H1 (cell line): ENCODE results near the gene NIPAL3. TPM values are rescaled to one million over a fixed set of nuclear protein-coding genes. Genes with fewer than 3 reads are reported as not detected.

Experiments
- CTCF ChIA-PET: fragments of 300-600 bp; sonication (Branson Sonifier 250); formaldehyde crosslinking; loops from one replicate; lab custom pipeline; 2021; ENCODE audit not compliant: partially characterized antibody; lab: Charles Lee
- POLR2A ChIA-PET: fragments of 300-600 bp; sonication (Branson Sonifier 250); formaldehyde crosslinking; loops from one replicate; lab custom pipeline; 2021; ENCODE audit warnings: inconsistent platforms; ENCODE audit not compliant: partially characterized antibody; lab: Charles Lee
- DNase-seq, 2 experiments: peaks; one replicate each; pipeline versions ENCODE4 v3.0.0 to v3.0.0-alpha.2; 2010 to 2022; ENCODE audit warnings: low spot score in 2 of 2, low read depth in 1 of 2, mixed read lengths in 1 of 2
- FAIRE-seq: peaks from 2 replicates; lab custom pipeline; 2011; peaks lifted over from hg19 to GRCh38; lab: Jason Lieb, UNC
- H2AFZ ChIP-seq: 2 replicates; pipeline ENCODE4 v1.8.1; 2012; ENCODE audit warnings: low read length, inconsistent platforms
- H2AK5ac ChIP-seq: 2 replicates; pipeline ENCODE4 v1.6.1; 2013; ENCODE audit warnings: low read depth, low read length
- H2BK120ac ChIP-seq: replicated peaks from 2 replicates; pipeline ENCODE3; 2013; ENCODE audit warnings: low read depth, low read length, inconsistent platforms
- H2BK12ac ChIP-seq: 2 replicates; pipeline ENCODE4 v1.6.1; 2013; ENCODE audit warnings: low read depth, low read length
- H2BK15ac ChIP-seq: 2 replicates; pipeline ENCODE4 v1.6.1; 2013; ENCODE audit warnings: low read length
- H2BK20ac ChIP-seq: 2 replicates; pipeline ENCODE4 v1.6.1; 2013; ENCODE audit warnings: low read length
- H2BK5ac ChIP-seq: 2 replicates; pipeline ENCODE4 v1.6.1; 2013; ENCODE audit warnings: low read depth, low read length
- H3K14ac ChIP-seq: 2 replicates; pipeline ENCODE4 v1.6.1; 2013; ENCODE audit warnings: inconsistent platforms; ENCODE audit not compliant: insufficient read length
- H3K18ac ChIP-seq: 2 replicates; pipeline ENCODE4 v1.6.1; 2013; ENCODE audit warnings: low read length; ENCODE audit errors: extremely low read depth
- H3K23ac ChIP-seq: 2 replicates; pipeline ENCODE4 v1.6.1; 2013; ENCODE audit warnings: inconsistent platforms; ENCODE audit not compliant: insufficient read length
- H3K23me2 ChIP-seq: 2 replicates; pipeline ENCODE4 v1.6.1; 2013; ENCODE audit warnings: low read depth, low read length
- H3K27ac ChIP-seq: 2 replicates; pipeline ENCODE4 v1.6.1; 2011; ENCODE audit warnings: low read depth, low read length, inconsistent platforms
- H3K27me3 ChIP-seq, 4 experiments: replicated peaks in 1 of 4; 1 replicate in 1 of 4; 2 replicates in 3 of 4; pipeline versions ENCODE4 v1.6.1 to v1.8.1; 2011 to 2013; ENCODE audit warnings: low read length in 3 of 4, mild to moderate bottlenecking in 3 of 4, inconsistent platforms in 2 of 4, mixed read lengths in 2 of 4, moderate library complexity in 1 of 4; ENCODE audit not compliant: control insufficient read depth in 3 of 4, insufficient read depth in 3 of 4; ENCODE audit errors: extremely low read depth in 1 of 4
- H3K36me3 ChIP-seq, 4 experiments: 2 replicates each; pipeline versions ENCODE4 v1.6.1 to v1.8.1; 2011 to 2013; ENCODE audit warnings: mild to moderate bottlenecking in 4 of 4, low read length in 3 of 4, moderate library complexity in 2 of 4, control low read depth in 1 of 4, inconsistent platforms in 1 of 4; ENCODE audit not compliant: insufficient read depth in 4 of 4, control insufficient read depth in 2 of 4
- H3K4ac ChIP-seq: replicated peaks from 2 replicates; pipeline ENCODE3; 2013; ENCODE audit warnings: low read length, low read depth, mixed read lengths, inconsistent platforms; ENCODE audit not compliant: insufficient read length
- H3K4me1 ChIP-seq, 4 experiments: replicated peaks in 1 of 4; 1 replicate in 1 of 4; 2 replicates in 3 of 4; pipeline versions ENCODE4 v1.6.1 to v1.8.1; 2011 to 2013; ENCODE audit warnings: low read length in 3 of 4, inconsistent platforms in 2 of 4, mixed read lengths in 1 of 4; ENCODE audit not compliant: insufficient read depth in 4 of 4, control insufficient read depth in 3 of 4
- H3K4me2 ChIP-seq, 2 experiments: 2 replicates each; pipeline versions ENCODE4 v1.6.1 to v1.8.1; 2011 to 2013; ENCODE audit warnings: low read depth in 2 of 2, low read length in 2 of 2, control low read depth in 1 of 2, inconsistent platforms in 1 of 2, mild to moderate bottlenecking in 1 of 2; ENCODE audit not compliant: insufficient read depth in 1 of 2
- H3K4me3 ChIP-seq, 4 experiments: fragments of 200-600, 300-600 bp in 1 of 4; sonication (generic), shearing (Covaris generic), sonication (Bioruptor Twin) in 1 of 4; 2 replicates each; pipeline versions ENCODE4 v1.5.1 to v1.8.1; 2011 to 2016; ENCODE audit warnings: low read length in 4 of 4, low read depth in 3 of 4, control low read depth in 2 of 4, inconsistent platforms in 2 of 4, mild to moderate bottlenecking in 2 of 4, mixed read lengths in 1 of 4, moderate library complexity in 1 of 4; ENCODE audit not compliant: insufficient read depth in 2 of 4; ENCODE audit errors: extremely low read depth in 1 of 4
- H3K56ac ChIP-seq: replicated peaks from 2 replicates; pipeline ENCODE3; 2013; ENCODE audit warnings: low read depth, mild to moderate bottlenecking, mixed read lengths, low read length, inconsistent platforms; ENCODE audit not compliant: insufficient read length
- H3K79me1 ChIP-seq: 2 replicates; pipeline ENCODE4 v1.6.1; 2013; ENCODE audit warnings: low read depth, low read length, control low read depth
- H3K79me2 ChIP-seq, 2 experiments: 2 replicates each; pipeline versions ENCODE4 v1.6.1 to v1.8.1; 2012 to 2013; ENCODE audit warnings: low read length in 2 of 2, mild to moderate bottlenecking in 2 of 2, inconsistent platforms in 1 of 2; ENCODE audit not compliant: insufficient read depth in 2 of 2, control insufficient read depth in 1 of 2
- H3K9ac ChIP-seq, 4 experiments: replicated peaks in 1 of 4; 1 replicate in 1 of 4; 2 replicates in 3 of 4; pipeline versions ENCODE4 v1.6.1 to v1.8.1; 2011 to 2013; ENCODE audit warnings: low read depth in 3 of 4, low read length in 3 of 4, control low read depth in 2 of 4, mild to moderate bottlenecking in 2 of 4, moderate library complexity in 2 of 4, inconsistent platforms in 1 of 4; ENCODE audit errors: extremely low read depth in 1 of 4
- H3K9me3 ChIP-seq, 2 experiments: 2 replicates each; pipeline versions ENCODE4 v1.6.1 to v1.8.1; 2012 to 2013; ENCODE audit warnings: mild to moderate bottlenecking in 2 of 2, moderate library complexity in 2 of 2, control low read depth in 1 of 2, inconsistent platforms in 1 of 2, low read depth in 1 of 2, low read length in 1 of 2, mixed read lengths in 1 of 2; ENCODE audit not compliant: insufficient read depth in 2 of 2
- H4K20me1 ChIP-seq, 2 experiments: replicated peaks in 1 of 2; 2 replicates each; pipeline versions ENCODE3 to v1.8.1; 2011 to 2013; ENCODE audit warnings: inconsistent platforms in 2 of 2, low read length in 2 of 2, mild to moderate bottlenecking in 1 of 2; ENCODE audit not compliant: insufficient read depth in 2 of 2, control insufficient read depth in 1 of 2
- H4K5ac ChIP-seq: 2 replicates; pipeline ENCODE4 v1.6.1; 2013; ENCODE audit warnings: low read length, low read depth, mixed read lengths, inconsistent platforms; ENCODE audit not compliant: insufficient read length
- H4K8ac ChIP-seq: 2 replicates; pipeline ENCODE4 v1.8.0; 2013; ENCODE audit warnings: mild to moderate bottlenecking, moderate library complexity, low read length, inconsistent platforms; ENCODE audit not compliant: insufficient read depth; ENCODE audit errors: extremely low read depth
- H4K91ac ChIP-seq: replicated peaks from 2 replicates; pipeline ENCODE3; 2013; ENCODE audit warnings: low read length, mixed read lengths, inconsistent platforms; ENCODE audit not compliant: insufficient read length
- BACH1 ChIP-seq: IDR thresholded peaks from 2 replicates; pipeline ENCODE4 v1.6.1; 2012; ENCODE audit warnings: low read length, improper control_type of control experiment
- BCL11A ChIP-seq, 2 experiments: IDR thresholded peaks; one replicate each; pipeline ENCODE4 v1.6.1; 2011; ENCODE audit warnings: low read depth in 2 of 2, low read length in 2 of 2, mild to moderate bottlenecking in 2 of 2
- EP300 ChIP-seq, 2 experiments: IDR thresholded peaks; 1 replicate in 1 of 2; 2 replicates in 1 of 2; pipeline ENCODE4 v1.6.1; 2011 to 2012; ENCODE audit warnings: low read depth in 2 of 2, low read length in 2 of 2, mild to moderate bottlenecking in 2 of 2, borderline replicate concordance in 1 of 2, inconsistent platforms in 1 of 2, moderate library complexity in 1 of 2
- FOSL1 ChIP-seq: IDR thresholded peaks from 2 replicates; pipeline ENCODE4 v1.6.1; 2011; ENCODE audit warnings: mild to moderate bottlenecking, low read depth, low read length, moderate library complexity; ENCODE audit not compliant: insufficient read depth
- HDAC6 ChIP-seq: IDR thresholded peaks from one replicate; pipeline ENCODE4 v1.7.1; 2012; ENCODE audit warnings: low read depth, mild to moderate bottlenecking, inconsistent platforms, low read length, moderate library complexity
- KDM1A ChIP-seq: fragments of 200-600, 300-600 bp; sonication (generic); IDR thresholded peaks from 2 replicates; pipeline ENCODE4 v1.7.1; 2016; ENCODE audit warnings: mild to moderate bottlenecking, low read length, borderline replicate concordance
- POU5F1 ChIP-seq: IDR thresholded peaks from 2 replicates; pipeline ENCODE4 v1.6.1; 2011; ENCODE audit warnings: low read depth, mild to moderate bottlenecking, low read length, moderate library complexity
- RAD21 ChIP-seq, 2 experiments: IDR thresholded peaks in 1 of 2; conservative IDR thresholded peaks in 1 of 2; 2 replicates each; pipeline ENCODE4 v1.6.1; 2011; ENCODE audit warnings: low read depth in 2 of 2, low read length in 2 of 2, improper control_type of control experiment in 1 of 2, inconsistent platforms in 1 of 2, mild to moderate bottlenecking in 1 of 2, moderate library complexity in 1 of 2
- RNF2 ChIP-seq: fragments of 200-900, 300-1000 bp; sonication (generic); IDR thresholded peaks from 2 replicates; pipeline ENCODE4 v1.7.1; 2016; ENCODE audit warnings: borderline replicate concordance, low read depth, mild to moderate bottlenecking, antibody characterized with exemption, low read length; ENCODE audit not compliant: poor library complexity, severe bottlenecking; ENCODE audit errors: missing control alignments
- SIN3A ChIP-seq, 2 experiments: IDR thresholded peaks in 1 of 2; conservative IDR thresholded peaks in 1 of 2; 2 replicates each; pipeline ENCODE4 v1.6.1; 2011 to 2012; ENCODE audit warnings: low read length in 2 of 2, improper control_type of control experiment in 1 of 2, low read depth in 1 of 2, mild to moderate bottlenecking in 1 of 2
- SIX5 ChIP-seq: IDR thresholded peaks from 2 replicates; pipeline ENCODE4 v1.6.1; 2011; ENCODE audit warnings: mild to moderate bottlenecking, low read depth, low read length
- SP2 ChIP-seq: IDR thresholded peaks from 2 replicates; pipeline ENCODE4 v1.6.1; 2012; ENCODE audit warnings: mild to moderate bottlenecking, low read length, inconsistent platforms
- TCF12 ChIP-seq: IDR thresholded peaks from 2 replicates; pipeline ENCODE4 v1.6.1; 2011; ENCODE audit warnings: low read depth, mild to moderate bottlenecking, low read length
- WGBS, 2 experiments: shearing (Covaris generic) in 1 of 2; methylation state at CpG; one replicate each; pipeline versions ENCODE4 v1.1.6 to v1.1.7; 2013 to 2015; ENCODE audit warnings: low lambda C conversion rate in 2 of 2, mixed read lengths in 2 of 2, inconsistent platforms in 1 of 2, low coverage in 1 of 2, missing lambda C conversion rate in 1 of 2; ENCODE audit not compliant: insufficient replicate concordance in 2 of 2, insufficient coverage in 1 of 2, insufficient read length in 1 of 2; ENCODE audit errors: extremely low coverage in 1 of 2, missing lambda C conversion rate in 1 of 2; 5-methylcytosine and 5-hydroxymethylcytosine counted together
- polyA plus RNA-seq, 7 experiments: library from polyadenylated mRNA; depleted of rRNA in 3 of 7; stranded (reverse) in 5 of 7; unstranded in 2 of 7; fragments of >200 nt in 5 of 7; fragments of 200-250 nt in 2 of 7; gene quantifications; 1 replicate in 5 of 7; 2 replicates in 1 of 7; 4 replicates in 1 of 7; pipeline versions ENCODE4 v1.2.1 to v1.2.3, GENCODE V29; 2011 to 2013; ENCODE audit warnings: missing spikeins in 2 of 7, mixed read lengths in 2 of 7
- total RNA-seq: library from RNA; stranded (reverse); fragmentation: NEBNext Ultra II Directional; extraction: Animal tissue kit (Norgen Biotek cat#: 25700); gene quantifications from 2 replicates; pipeline ENCODE4 v1.2.1, GENCODE V29; 2021

Gene NIPAL3
- total and polyA plus RNA-seq, 2 of the 8 experiments (the other 6 are each of a cell fraction or from before 2014, with no cell fraction given), result 8.8 to 11.0 TPM

DNA sequence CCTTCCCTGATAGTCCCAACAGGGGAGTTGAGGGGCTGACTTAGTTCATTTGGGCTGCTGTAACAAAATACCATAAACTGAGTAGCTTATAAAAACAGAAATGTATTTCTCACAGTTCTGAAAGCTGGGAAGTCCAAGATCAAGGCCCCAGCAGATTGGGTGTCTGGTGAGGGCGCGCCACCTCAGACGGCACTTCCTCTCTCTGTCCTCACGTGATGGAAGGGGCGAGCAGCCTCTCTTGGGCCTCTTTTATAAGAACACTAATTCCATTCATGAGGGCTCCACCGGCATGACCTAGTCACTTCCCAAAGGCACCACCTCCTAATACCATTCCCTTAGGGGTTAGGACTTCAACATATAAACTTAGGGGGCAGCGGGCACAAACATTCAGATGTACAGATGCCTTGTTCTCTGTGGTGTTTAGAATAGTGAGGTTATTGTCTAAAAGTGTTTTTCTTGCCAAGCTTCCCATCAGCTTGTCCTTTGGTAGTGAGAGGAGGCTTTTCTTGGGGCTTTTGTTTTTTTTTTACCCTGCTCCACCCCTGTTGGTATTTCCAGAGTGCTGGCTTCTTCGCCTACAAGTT is 20.3 kb downstream of the NIPAL3 start:
- no peak overlapping the region for H4K5ac ChIP-seq
- H3K27ac ChIP-seq, result no peak overlapping the region
- no peak for DNase-seq
- no peak overlapping the region for H3K9ac ChIP-seq
- no peak overlapping the region for H2BK5ac ChIP-seq
- H3K79me1 ChIP-seq, result no peaks in the 10 kb centered on the region
- H3K23ac ChIP-seq, result no peak overlapping the region
- H3K4ac ChIP-seq, result no peak overlapping the region
- H2BK15ac ChIP-seq, result no peak overlapping the region
- no peak overlapping the region for H3K18ac ChIP-seq
- H4K8ac ChIP-seq, result no peak overlapping the region
- H3K36me3 ChIP-seq, result no peaks in the 10 kb centered on the region; a peak in 2 of 8 replicates
- FAIRE-seq, result no peak
- ChIA-PET POLR2A (no interaction called here), CTCF (interaction anchor here (0.6 to 1.1 kb wide), 4 partner anchors 12 to 193 kb away, joined by 3 to 7 read pairs (median 6); no protein-coding TSS in a partner anchor)
- H2BK120ac ChIP-seq, result no peak overlapping the region
- H3K4me2 ChIP-seq, result no peak overlapping the region
- H3K14ac ChIP-seq, result no peak overlapping the region
- peaks cover 2 to 12% (median 4%) of the 10 kb centered on the region in 4 experiments; a peak in 6 of 7 replicates for H3K4me1 ChIP-seq
- no peak overlapping the region for H2AFZ ChIP-seq
- H3K56ac ChIP-seq, result no peak overlapping the region
- H4K91ac ChIP-seq, result no peak overlapping the region
- H2AK5ac ChIP-seq, result no peak overlapping the region
- H3K9me3 ChIP-seq, result no peaks in the 10 kb centered on the region
- no peak overlapping the region for H2BK20ac ChIP-seq
- 85% methylated on average over 8 of the region's 8 CpGs; no CpG with 5 or more reads in 1 of the 2 experiments for WGBS, 2 experiments
- no peaks in the 10 kb centered on the region for H3K27me3 ChIP-seq
- no peaks in the 10 kb centered on the region for H3K23me2 ChIP-seq
- no peak overlapping the region for H3K4me3 ChIP-seq
- no peaks in the 10 kb centered on the region for H4K20me1 ChIP-seq
- H2BK12ac ChIP-seq, result no peak overlapping the region
- H3K79me2 ChIP-seq, result no peaks in the 10 kb centered on the region
- TF ChIP-seq HDAC6, result no peak
- TF ChIP-seq FOSL1, result no peak
- TF ChIP-seq SP2, result no peak
- no peak for TF ChIP-seq EP300 (IDR thresholded peaks at IDR 0.05; ENCODE audit: borderline replicate concordance in 1 of 2, low read depth in 2 of 2, low read length in 2 of 2)
- TF ChIP-seq RAD21 (IDR thresholded peaks at IDR 0.05 in 1 of 2, conservative IDR thresholded peaks at IDR 0.05 in 1 of 2; ENCODE audit: low read depth in 2 of 2, low read length in 2 of 2), result no peak
- TF ChIP-seq KDM1A, result no peak
- no peak for TF ChIP-seq SIN3A (conservative IDR thresholded peaks at IDR 0.05 in 1 of 2, IDR thresholded peaks at IDR 0.05 in 1 of 2; ENCODE audit: low read depth in 1 of 2, low read length in 2 of 2)
- TF ChIP-seq BCL11A (IDR thresholded peaks at IDR 0.05; ENCODE audit: low read depth in 2 of 2, low read length in 2 of 2), result no peak
- TF ChIP-seq BACH1, result no peak
- no peak for TF ChIP-seq TCF12
- no peak for TF ChIP-seq RNF2
- no peak for TF ChIP-seq POU5F1
- no peak for TF ChIP-seq SIX5
